Measurements from ENCODE around the gene MAD2L1.

- TF ChIP-seq TAF1 (IDR thresholded peaks at IDR 0.05; ENCODE audit: low read depth) = no peak
- TF ChIP-seq CREB1 (IDR thresholded peaks at IDR 0.05; ENCODE audit: low read depth) = no peak
- TF ChIP-seq RAD21 (IDR thresholded peaks at IDR 0.05; ENCODE audit: low read depth) = no peak
- TF ChIP-seq REST (IDR thresholded peaks at IDR 0.05; ENCODE audit: low read depth) = no peak
- no peak for TF ChIP-seq MAX (IDR thresholded peaks at IDR 0.05)
- no peak for TF ChIP-seq EP300 (IDR thresholded peaks at IDR 0.05; ENCODE audit: borderline replicate concordance)
- no peak for TF ChIP-seq USF1 (IDR thresholded peaks at IDR 0.05)
- TF ChIP-seq CEBPB (IDR thresholded peaks at IDR 0.05) = no peak
These were observed 15.6 kb upstream of the MAD2L1 start for GRCh38 chr4:120082251-120082650.
